Retina (tissue), 1 donor: ENCODE data around the gene STEAP3.

Source experiments
- DNase-seq: peaks from one replicate; pipeline ENCODE4 v3.0.0-alpha.2; 2016

STEAP3 gene, protein sequence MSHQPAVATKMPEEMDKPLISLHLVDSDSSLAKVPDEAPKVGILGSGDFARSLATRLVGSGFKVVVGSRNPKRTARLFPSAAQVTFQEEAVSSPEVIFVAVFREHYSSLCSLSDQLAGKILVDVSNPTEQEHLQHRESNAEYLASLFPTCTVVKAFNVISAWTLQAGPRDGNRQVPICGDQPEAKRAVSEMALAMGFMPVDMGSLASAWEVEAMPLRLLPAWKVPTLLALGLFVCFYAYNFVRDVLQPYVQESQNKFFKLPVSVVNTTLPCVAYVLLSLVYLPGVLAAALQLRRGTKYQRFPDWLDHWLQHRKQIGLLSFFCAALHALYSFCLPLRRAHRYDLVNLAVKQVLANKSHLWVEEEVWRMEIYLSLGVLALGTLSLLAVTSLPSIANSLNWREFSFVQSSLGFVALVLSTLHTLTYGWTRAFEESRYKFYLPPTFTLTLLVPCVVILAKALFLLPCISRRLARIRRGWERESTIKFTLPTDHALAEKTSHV

DNA sequence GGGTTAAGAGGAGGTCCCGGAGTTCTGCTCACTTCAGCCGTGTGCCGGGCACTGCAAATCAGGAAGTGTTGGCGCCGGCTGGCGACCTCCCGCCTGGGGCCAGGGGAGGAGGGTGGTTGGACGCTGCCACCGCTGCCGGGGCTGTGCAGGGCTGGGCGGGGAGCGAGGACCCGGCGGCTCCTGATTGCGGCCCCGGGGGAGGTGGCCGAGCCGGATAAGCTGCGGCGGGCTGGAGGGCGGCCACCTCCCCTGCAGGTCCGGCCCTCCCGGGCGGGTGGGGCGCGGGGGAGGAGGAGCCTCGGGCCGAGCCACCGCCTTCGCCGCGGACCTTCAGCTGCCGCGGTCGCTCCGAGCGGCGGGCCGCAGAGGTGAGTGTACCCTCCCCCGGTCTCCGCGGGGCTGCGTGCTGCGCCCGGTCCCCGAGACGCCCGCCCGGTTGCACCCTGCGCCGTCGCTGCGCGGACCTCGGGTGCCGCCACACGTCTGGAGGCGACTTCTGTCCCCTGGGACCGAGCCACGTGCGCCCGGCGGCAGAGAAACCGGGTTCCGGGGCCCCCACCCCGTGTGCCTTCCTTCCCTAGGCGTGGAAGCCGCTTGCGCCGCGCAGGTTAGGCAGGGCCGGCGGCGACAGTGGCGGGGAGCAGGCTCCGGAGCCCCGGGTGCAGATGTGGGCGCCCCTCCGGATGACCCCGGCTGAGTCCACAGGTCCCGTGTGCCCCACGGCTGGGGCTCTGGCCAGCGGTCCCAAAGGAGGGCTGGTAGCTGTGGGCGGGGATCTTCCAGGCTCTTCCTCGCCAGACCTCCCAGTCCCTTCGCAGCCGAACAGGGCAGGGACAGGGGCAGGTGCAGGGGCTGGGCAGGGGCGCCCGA, at the start of gene STEAP3:
TSS of gene STEAP3 (plus strand) at position 314 of the 870 bp plus-strand sequence. CDS start 7,179 bp downstream, outside the sequence.
- DNase-seq: peak; percentile 72

DNA sequence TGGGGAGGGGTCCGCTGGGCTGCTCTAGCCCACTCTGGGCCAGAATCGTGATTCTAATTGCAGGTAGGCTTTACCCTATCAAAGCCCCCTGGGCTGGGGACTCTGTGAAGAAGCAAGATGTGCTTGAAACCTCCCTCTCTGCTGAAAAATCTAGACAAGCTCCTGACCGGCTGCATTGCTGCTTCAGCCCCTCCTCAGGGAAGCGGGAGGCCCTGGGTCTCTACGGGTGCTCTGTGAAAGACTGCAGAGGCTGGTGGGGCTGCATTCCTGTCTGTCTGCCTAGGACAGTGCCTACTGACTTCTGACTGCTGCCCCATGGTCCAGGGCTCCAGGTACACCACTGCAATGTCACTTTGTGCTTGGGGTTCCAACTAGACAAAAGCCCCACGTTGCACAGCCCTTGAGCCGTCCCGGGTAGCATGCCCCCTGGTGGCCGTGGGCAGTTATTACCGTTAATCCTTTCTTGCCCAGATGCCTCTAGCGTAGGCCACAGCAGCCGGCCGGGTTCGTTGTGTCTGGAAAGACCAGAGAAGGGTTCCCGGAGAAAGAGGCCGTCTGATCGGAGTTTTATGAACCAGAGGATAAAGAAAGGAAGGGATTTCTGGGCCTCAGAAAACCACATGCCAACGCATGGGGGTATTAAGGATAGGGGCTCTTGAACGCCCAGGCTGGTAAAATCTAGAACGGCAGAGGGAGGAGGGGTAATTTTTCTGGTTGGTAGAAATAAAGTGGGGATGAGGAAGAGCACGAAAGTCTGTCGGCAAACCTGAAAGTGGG, 49.2 kb upstream of the STEAP3 start:
- no peak for DNase-seq

DNA sequence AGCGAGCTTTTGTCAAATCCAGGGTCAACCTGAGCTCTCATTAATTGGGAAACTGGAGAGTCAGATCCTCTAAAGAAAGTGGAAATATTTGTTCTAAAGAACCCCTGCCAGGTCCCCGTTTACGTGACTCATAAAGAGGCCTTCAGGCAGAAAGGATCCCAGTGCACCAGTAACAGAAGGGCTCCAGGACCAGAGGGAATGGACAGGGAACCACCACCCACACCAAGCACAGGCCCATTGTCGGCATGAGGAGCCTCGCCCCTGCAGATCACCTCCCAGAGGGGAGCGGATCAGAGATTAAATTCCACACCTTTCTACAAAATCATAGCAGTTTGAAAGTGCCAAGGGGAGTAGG, 48.7 kb upstream of the STEAP3 start:
- no peak for DNase-seq

DNA sequence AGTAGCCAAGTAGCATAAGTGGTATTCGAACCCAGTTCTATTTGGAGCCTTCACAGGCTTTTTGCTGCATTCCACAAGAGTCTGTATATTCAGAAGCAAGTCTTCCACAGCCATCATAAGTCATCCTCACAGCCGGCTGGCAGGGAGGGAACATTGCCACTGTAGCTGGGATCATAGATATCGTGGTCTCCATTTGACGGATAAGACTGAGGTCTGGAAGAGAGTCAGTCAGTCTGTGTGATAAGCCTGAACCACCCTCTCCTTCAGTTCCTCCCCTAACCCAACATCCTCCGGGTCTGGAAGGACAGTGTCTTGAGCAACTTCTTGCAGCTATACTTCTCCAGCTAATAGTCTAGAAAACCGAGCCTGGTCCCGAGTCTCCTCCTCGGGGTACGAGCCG, 48.1 kb upstream of the STEAP3 start:
- DNase-seq: no peak

DNA sequence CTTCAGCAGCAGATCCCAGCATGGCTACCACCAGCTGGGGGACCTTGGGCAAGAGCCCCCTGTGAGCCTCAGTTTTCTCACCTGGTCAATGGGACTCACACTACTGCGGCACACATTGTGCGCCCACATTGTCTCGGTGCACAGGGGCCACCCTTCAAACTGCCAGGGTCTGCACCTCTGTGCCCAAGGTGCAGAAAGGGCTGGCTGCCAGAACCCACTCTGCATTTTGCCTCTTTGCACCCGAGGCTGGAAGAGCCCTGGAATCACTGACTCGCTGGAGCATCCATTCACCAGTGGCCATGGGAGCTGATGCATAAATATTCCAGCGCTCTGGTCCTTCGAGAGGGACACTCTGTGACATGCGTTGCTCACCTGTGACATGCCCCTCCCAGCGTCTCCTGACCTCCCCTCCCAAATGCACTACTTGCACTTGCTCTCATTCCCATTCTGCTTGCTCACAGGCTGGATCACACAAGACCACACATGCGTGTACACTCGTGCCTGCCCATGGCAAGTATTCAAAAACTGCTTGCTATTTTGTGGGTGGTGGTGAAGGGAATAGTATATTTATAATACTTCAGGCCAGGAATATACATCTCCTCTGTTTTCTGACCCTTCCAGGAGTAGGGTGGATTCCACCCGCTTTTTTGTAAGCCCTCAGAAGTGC, 46.3 kb upstream of the STEAP3 start:
- no peak for DNase-seq

DNA sequence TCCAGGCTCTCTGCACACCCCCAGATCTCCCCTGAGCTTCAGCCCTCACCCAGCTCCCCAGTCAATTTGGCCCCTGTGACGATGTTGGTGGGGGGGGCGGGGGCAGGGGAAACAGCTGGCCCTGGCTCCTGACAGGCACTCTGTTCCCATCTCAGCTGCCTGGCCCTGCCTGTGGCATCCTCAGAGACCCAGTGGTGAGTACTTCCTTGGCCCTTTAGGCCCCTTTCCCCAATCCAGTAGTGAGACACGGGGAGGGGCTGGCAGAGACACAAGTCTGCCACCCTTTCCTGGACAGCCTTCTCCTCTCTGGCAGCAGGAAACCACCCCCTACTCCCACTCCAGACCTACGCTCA, 45.8 kb upstream of the STEAP3 start:
- no peak for DNase-seq

DNA sequence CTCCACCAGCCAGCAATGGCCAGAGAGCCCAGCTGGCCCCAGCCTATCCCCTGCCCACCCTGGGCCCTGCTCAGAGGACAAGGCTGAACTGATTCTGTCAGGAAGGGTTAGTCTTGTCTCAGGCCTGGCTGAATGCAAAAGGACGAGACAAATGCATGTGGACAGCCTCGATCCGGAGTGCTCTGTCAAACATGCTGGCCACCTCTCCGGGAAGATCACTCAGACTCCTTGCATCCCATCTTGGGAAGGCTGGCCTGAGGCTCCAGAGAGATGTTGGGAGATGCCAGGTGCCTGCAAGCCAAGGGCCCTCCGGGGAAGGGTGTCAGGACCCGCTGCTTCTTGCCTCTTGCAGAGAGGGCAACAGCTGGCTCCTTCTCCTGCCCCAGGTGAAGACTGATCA, 44.9 kb upstream of the STEAP3 start:
- peak; percentile 73 for DNase-seq

DNA sequence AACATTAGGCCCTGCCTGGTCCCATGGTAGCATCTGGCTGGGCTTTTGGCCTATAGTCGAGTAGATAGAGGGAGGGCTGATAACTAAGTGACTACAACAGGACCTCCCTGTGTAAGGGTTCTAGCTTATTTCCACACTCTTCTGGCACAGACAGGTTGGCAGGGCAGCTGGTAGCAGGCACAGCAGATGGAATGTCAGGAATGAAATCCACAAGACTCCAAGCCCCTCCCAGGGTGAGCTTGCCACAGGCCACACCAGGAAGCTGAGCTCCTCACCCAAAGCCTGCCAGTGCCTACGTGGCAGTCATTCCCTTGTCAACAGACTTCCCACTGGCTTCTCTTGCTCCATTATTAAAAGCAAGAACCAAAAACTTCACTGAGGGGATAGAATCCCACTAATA, 44.4 kb upstream of the STEAP3 start:
- DNase-seq: no peak

DNA sequence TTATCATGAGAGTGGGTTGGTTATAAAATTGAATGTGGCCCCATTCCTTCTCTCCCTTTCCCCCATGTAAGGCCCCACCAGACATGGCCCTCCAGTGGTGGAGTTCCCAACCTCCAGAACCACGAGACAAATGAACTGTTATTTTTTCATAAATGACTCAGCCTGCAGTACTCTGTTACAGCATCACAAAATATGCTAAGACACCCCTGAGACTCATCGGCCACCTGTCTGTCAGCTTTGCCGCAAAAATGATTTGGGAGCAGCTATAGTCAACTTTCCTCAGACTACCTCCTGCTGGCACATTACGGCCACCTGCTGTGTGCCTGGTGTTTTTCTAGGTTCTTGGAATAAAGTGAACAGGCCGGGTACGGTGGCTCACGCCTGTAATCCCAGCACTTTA, 43.6 kb upstream of the STEAP3 start:
- DNase-seq: no peak

DNA sequence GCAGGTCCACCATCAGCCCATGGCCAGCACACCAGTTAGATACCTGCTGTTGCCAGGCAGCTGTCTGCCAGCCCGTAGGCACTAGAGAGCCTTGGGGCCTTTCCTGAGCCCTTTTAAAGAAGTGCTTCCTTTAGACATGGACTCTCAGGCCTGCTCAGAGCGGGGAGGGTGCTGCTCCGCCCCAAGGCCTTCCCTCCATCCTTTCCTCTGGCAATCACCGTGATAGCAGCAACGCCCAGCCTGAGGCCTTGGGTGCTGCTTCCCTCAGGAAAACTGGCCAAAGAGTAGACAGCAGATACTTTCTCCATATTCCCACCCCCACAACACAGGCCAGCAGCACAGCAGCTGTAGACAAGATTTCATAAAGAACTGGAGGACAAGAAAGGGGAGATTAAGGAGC, 42.7 kb upstream of the STEAP3 start:
- no peak for DNase-seq

DNA sequence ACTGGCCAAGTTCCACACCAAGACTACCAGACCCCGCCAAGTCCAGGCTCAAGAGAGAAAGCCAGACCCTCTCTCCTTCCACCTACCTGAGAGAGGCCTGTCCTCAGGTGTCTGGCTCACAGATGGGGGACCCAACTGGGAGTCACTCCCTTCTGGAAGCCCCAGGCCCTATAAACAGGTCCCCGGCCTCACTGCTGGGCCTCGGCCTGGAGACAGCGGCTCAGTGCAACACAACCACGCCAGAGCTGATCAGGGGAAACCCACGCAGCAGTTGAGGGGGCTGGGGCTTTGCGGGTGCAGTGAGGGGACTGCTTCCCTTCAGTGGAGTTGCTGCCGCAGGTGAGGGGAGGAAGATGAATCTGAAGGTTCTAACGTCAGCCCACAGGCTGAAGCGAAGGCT, 42.2 kb upstream of the STEAP3 start:
- no peak for DNase-seq

DNA sequence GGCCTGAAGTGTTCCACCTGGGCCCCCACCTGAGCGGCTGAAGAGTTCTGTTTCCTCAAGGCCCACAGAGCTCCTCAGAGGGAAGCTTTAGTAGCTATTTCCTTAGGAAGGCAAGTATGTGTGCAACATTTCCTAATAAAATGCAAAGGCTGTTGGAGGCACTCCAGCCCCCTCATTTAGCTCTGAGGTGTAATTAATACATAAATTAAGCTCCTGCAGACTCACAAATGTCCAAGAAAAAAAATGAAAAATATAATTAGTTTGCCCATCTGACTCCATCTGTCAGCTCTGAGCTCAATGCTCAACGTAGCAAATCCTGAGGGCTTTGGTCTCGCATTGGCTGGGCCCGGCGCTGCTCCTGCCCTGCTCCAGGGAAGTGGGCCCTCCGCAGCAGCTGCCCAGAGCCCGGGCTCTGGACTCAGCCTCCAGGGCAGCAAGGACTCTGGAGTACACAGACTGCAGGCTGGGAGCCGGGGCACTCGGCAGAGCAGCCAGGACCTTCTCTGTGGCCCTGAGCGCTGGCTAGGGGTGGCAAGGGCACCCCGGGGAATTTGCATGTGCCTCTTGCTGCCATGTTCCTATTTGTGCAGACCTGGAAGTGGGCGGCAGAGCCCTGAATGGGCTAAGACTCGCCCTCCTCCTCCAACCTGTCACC, 41.7 kb upstream of the STEAP3 start:
- DNase-seq: no peak

DNA sequence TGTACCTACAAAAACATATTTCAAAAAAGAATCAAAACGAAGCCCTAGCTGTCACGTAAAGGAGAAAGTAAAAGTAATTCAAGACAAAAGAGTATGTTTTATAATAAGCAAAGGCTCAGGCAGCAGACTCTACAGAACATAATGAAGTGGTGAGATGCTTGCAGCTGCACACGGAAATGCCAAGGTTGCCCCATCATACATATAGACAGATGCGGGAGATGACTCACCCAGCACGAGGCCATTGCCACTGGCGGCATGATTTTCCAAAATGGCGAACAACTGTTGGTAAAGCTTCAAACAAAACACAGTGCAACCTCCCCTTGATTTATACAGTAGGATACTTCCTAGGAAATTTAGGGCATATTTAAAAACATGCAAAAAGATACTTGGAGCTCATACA, 39.1 kb upstream of the STEAP3 start:
- no peak for DNase-seq

DNA sequence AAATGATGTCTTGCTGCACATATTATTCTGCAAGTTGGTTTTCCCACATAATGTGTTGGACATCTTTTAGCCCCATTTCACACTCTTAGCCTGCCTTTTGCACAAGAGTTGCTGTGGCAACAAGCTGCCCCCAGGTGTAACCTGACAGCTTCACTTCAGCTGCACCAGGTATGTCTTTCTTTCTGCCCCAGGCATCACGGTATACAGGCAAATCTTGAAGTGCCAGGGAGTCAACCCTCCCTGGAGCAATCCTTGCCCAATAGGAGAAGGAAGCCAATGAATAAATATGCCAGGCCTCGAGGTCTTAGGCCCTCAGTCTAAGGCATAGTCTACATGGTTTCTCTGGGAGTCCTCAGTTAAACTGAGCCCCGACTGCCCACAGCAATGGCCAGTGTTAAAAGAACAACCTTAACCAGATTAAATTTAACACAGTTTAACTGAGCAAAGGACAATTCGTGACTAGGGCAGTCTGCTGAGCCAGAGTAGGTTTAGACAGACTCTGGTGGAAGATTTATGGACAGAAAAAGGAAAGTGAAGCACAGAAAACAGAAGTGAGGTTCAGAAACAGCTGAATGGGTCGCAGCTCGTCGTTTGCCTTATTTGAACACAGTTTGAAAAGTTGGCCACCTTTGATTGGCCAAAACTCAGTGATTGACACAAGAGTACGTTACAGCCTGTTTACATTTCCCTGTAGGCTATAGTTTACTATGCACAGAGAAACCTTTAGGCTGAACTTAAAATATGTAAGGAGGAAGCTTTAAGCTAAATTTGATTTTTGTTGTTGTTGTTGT, 33.1 kb upstream of the STEAP3 start:
- no peak for DNase-seq

DNA sequence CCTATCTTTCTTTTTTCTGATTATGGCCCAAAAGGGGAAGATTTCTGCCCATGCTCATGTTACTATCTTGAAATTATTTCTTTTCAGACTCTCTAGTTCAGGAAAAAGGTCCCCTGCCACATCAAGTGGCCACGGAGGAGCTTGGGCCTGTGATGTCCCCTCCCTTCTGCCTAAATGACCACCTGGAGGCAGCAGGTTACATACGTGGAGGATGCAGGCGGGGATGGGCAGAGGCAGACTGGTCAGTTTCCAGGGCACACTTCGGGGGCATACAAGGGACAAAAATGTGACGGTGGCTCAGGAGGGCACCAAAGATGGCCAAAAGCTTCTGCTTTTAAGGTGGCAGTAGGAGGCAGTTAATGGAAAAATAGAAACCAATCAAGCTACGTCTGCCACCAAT, 30.7 kb upstream of the STEAP3 start:
- DNase-seq: no peak

DNA sequence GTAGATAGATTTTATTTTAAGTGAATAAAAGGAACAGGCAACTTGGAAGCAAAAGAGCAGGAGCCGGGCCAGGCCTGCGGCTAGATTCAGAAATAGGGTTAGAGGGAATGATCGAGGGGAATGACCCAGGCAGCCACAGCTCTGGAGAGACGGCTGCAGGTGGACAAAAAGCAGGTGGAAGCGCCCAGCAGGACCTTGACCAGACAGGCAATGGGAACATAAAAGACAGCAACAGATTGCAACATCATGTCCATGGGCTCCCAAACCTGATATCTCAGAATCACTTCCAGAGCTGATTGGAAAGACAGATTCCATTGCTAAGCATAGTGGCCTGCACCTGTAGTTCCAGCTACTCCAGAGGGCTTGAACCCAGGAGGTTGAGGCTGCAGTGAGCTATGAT, 28.6 kb upstream of the STEAP3 start:
- no peak for DNase-seq

DNA sequence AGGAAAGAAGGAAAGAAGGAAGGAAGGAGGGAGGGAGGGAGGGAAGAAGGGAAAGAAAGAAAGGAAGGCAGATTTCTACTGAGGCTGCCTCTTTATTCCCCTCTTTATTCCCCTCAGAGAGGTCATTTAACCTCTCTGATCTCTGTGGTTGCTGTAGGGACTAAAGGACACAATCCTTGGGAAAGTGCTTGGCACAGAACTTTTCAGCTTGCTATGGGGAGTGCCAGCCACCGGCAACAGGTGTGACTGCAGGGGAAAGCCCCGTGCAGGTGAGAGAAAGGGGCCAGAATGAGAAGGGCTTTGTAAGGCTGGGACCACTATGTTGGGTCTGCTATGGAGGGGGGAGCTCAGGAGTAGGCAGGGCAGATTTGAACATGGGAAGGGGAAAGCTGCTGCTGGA, 27.7 kb upstream of the STEAP3 start:
- DNase-seq: no peak

DNA sequence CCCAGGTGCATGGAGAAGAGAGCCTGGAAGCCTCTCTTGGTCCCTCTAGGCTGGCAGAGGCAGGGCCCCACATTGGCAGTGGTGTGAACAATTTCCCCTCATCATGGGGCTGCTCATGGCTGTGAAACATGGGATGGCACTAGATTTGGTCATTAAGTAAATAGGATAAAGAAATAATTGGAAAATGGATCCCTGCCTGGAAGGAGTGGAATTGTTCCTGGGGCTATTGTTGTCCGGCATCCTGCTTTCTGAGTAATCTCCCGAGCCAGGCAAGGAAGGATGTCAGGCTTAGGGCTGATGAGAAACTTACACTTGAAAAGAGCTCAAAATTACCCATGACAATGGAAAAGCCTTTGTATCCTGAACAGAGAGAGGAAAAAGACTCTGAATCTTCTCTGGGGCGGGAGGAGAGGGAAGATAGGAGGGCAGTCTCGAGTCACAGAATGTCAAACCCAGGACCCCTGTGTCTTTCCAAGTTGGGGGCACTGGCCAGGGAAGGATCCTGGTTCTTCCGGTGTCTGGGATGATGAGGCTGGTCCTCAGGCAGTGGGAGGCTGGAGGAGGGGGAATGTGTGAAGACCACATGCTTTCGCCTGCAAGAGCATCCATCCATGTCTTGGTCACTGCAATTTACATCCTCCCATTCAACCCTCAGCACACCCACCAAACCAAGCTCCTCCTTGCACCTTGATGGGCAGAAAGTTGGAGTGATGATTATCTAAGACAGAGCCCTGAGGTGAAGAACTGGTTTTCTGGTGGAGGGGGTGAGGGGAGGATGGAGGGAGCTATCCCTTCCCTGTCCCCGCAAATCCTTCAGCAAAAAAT, 27.1 kb upstream of the STEAP3 start:
- DNase-seq: no peak

DNA sequence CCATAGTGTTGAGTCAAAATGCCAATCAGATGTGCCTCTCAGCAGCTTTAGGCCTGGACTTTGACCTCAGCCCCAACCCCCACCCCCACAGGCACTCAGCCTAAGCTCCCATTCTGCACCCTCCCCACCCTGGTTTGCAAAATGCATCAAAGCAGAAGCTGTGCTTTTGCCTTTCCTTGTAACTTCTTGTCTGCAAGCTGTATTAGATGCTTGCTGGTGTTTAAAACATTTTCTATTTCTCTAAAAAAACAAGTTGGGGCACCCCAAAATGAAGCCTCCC, 26.6 kb upstream of the STEAP3 start:
- DNase-seq: no peak

DNA sequence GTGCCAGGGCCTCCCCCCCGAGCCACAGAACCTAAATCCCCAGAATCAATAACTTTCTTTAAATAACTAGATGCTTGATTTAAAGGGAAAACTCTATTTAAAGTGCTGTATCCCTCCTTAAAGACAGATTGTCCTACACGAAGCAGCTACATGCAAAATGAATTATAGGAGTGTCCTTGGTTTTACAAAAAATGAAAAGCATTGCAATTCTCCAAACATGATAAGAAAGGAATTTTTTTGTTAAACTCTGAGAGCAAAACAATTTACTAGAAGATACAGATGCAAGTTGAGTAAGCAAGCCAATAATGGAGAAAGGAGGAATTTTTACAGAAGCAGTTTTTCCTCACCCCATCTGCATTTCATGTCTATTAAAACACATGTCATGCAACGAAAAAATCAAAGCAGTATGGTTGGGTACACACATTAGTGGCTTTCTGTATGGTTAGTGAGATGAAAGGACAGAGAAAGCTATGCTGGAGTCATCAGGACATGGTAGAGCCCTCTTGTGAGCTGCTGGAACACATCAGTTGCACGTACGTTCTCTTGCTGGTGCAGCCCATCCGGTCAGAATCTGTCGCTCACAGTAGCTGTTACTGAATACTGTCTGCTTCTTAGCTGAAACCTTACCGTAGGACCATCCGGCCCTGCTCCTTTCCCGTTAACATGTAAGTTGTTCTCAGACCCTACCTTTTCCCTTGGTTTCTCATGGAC, 25.9 kb upstream of the STEAP3 start:
- DNase-seq: no peak
